Natural killer cell (primary cell): Measurements from ENCODE around the gene LRRC8A. TPM values are rescaled to one million over a fixed set of nuclear protein-coding genes. Genes with fewer than 3 reads are reported as not detected.

Source experiments
- ATAC-seq, 3 donors: fragments of 150-1000 bp in 2 of 3; fragments of 200-7000 bp in 1 of 3; cut with Tn5 transposase; 1 replicate in 1 of 3; 2 replicates in 2 of 3; pipeline ENCODE4 v1.10.0; 2021; ENCODE audit warnings: mild to moderate bottlenecking in 2 of 3, moderate library complexity in 2 of 3
- DNase-seq, 2 donors: peaks; one replicate each; pipeline versions ENCODE4 v3.0.0 to v3.0.0-alpha.2; 2013 to 2021; ENCODE audit warnings: mixed read lengths in 1 of 2
- H3K27ac ChIP-seq: one replicate; pipeline ENCODE4 v1.5.1; 2013; ENCODE audit warnings: mild to moderate bottlenecking, low read length
- H3K27me3 ChIP-seq: one replicate; pipeline ENCODE4 v1.6.1; 2013; ENCODE audit warnings: low read length; ENCODE audit not compliant: control insufficient read depth, insufficient read depth
- H3K36me3 ChIP-seq: one replicate; pipeline ENCODE4 v1.6.1; 2013; ENCODE audit warnings: low read length; ENCODE audit not compliant: control insufficient read depth, insufficient read depth
- H3K4me1 ChIP-seq: one replicate; pipeline ENCODE4 v1.6.1; 2013; ENCODE audit warnings: low read length; ENCODE audit not compliant: control insufficient read depth, insufficient read depth
- H3K4me3 ChIP-seq: one replicate; pipeline ENCODE4 v1.5.1; 2013; ENCODE audit warnings: low read length
- H3K9me3 ChIP-seq: one replicate; pipeline ENCODE4 v1.6.1; 2013; ENCODE audit warnings: low read length; ENCODE audit not compliant: control insufficient read depth, insufficient read depth
- H3K27ac Mint-ChIP-seq, 2 donors: one replicate each; pipeline ENCODE4 v1.8.0; 2022; ENCODE audit warnings: mild to moderate bottlenecking in 2 of 2, mixed read lengths in 2 of 2, moderate library complexity in 1 of 2
- H3K27me3 Mint-ChIP-seq, 2 donors: one replicate each; pipeline ENCODE4 v1.8.0; 2022; ENCODE audit warnings: low read depth in 2 of 2, mixed read lengths in 2 of 2
- H3K36me3 Mint-ChIP-seq: one replicate; pipeline ENCODE4 v1.8.0; 2022; ENCODE audit warnings: mixed read lengths
- H3K4me1 Mint-ChIP-seq, 2 donors: one replicate each; pipeline ENCODE4 v1.8.0; 2022; ENCODE audit warnings: mixed read lengths in 2 of 2
- H3K4me3 Mint-ChIP-seq: one replicate; pipeline ENCODE4 v1.8.0; 2022; ENCODE audit warnings: mild to moderate bottlenecking, moderate library complexity, mixed read lengths
- H3K9me3 Mint-ChIP-seq, 2 donors: one replicate each; pipeline ENCODE4 v1.8.0; 2022; ENCODE audit warnings: mixed read lengths in 2 of 2
- CTCF ChIP-seq: fragments of 200-600 bp; IDR thresholded peaks from one replicate; pipeline ENCODE4 v1.8.0; 2022; ENCODE audit warnings: antibody characterized with exemption
- WGBS: methylation state at CpG from one replicate; pipeline ENCODE4 v1.1.7; 2013; ENCODE audit warnings: missing lambda C conversion rate; ENCODE audit not compliant: insufficient coverage; 5-methylcytosine and 5-hydroxymethylcytosine counted together
- intact Hi-C: fragments of 100-400 bp; cut with micrococcal nuclease; formaldehyde crosslinking; loops from one replicate; pipeline ENCODE4 v1.14.2; 2022
- total RNA-seq, 4 donors: library from RNA; stranded (reverse); fragments of 120-200 nt in 1 of 4; gene quantifications; one replicate each; pipeline versions ENCODE4 v1.2.3 to v1.2.4, GENCODE V29; 2013 to 2022

The LRRC8A gene
- total RNA-seq, 3 donors from 2014 or later (not counting 1 experiment from before 2014, with no cell fraction given), result 60.0 to 82.9 (median 67.9) TPM

GRCh38 chr9:128860937-128861336, 21.0 kb upstream of the LRRC8A start:
- WGBS, result 95% methylated on average over 5 of the region's 5 CpGs
- TF ChIP-seq CTCF, result no peak
- H3K36me3 ChIP-seq, result no peaks in the 10 kb centered on the region
- H3K27ac ChIP-seq, result no peak overlapping the region
- intact Hi-C loops, result loop anchor here (5.0 kb wide), 1 partner anchor 86 kb away; the partner anchor contains the start of genes DOLK and NUP188
- H3K27me3 ChIP-seq, result no peaks in the 10 kb centered on the region
- no peak for DNase-seq
- H3K27me3 Mint-ChIP-seq, result no peaks in the 10 kb centered on the region
- no peak overlapping the region for H3K4me3 Mint-ChIP-seq
- H3K4me3 ChIP-seq, result no peak overlapping the region
- no peak overlapping the region for H3K27ac Mint-ChIP-seq
- peaks cover 0 to 6% of the 10 kb centered on the region in 2 donors for H3K4me1 Mint-ChIP-seq
- H3K9me3 ChIP-seq, result no peaks in the 10 kb centered on the region
- no peaks in the 10 kb centered on the region for H3K9me3 Mint-ChIP-seq
- H3K36me3 Mint-ChIP-seq, result no peaks in the 10 kb centered on the region
- H3K4me1 ChIP-seq, result peaks cover 5% of the 10 kb centered on the region
- no peak for ATAC-seq

GRCh38 chr9:128861501-128861900, 20.4 kb upstream of the LRRC8A start:
- 81% methylated on average over 6 of the region's 6 CpGs for WGBS
- ATAC-seq, result no peak

GRCh38 chr9:128862401-128862851, 19.5 kb upstream of the LRRC8A start:
- H3K36me3 ChIP-seq, result no peaks in the 10 kb centered on the region
- 95% methylated on average over 6 of the region's 6 CpGs for WGBS
- Mint-ChIP-seq H3K36me3 (no peaks in the 10 kb centered on the region), H3K9me3 (no peaks in the 10 kb centered on the region), H3K4me3 (no peak overlapping the region), H3K27me3 (no peaks in the 10 kb centered on the region), H3K4me1 (peaks cover 0 to 6% of the 10 kb centered on the region in 2 donors), H3K27ac (no peak overlapping the region)
- H3K9me3 ChIP-seq, result no peaks in the 10 kb centered on the region
- no peak for DNase-seq
- TF ChIP-seq CTCF, result no peak
- no peaks in the 10 kb centered on the region for H3K27me3 ChIP-seq
- ATAC-seq, result no peak
- peaks cover 5% of the 10 kb centered on the region for H3K4me1 ChIP-seq
- intact Hi-C loops, result loop anchor here (5.0 kb wide), 1 partner anchor 85 kb away; the partner anchor contains the start of genes DOLK and NUP188
- H3K27ac ChIP-seq, result no peak overlapping the region
- no peak overlapping the region for H3K4me3 ChIP-seq

More at GRCh38 chr9:128861501-128861900, 20.4 kb upstream of the LRRC8A start:
- H3K4me3 ChIP-seq, result no peak overlapping the region
- H3K9me3 ChIP-seq, result no peaks in the 10 kb centered on the region
- H3K9me3 Mint-ChIP-seq, result no peaks in the 10 kb centered on the region
- H3K27me3 ChIP-seq, result no peaks in the 10 kb centered on the region
- no peaks in the 10 kb centered on the region for H3K36me3 Mint-ChIP-seq
- no peak for TF ChIP-seq CTCF
- no peaks in the 10 kb centered on the region for H3K36me3 ChIP-seq
- no peak overlapping the region for H3K27ac Mint-ChIP-seq
- H3K27me3 Mint-ChIP-seq, result no peaks in the 10 kb centered on the region
- H3K4me1 Mint-ChIP-seq, result peaks cover 0 to 6% of the 10 kb centered on the region in 2 donors
- H3K4me1 ChIP-seq, result peaks cover 5% of the 10 kb centered on the region
- no peak overlapping the region for H3K4me3 Mint-ChIP-seq
- H3K27ac ChIP-seq, result no peak overlapping the region
- intact Hi-C loops, result loop anchor here (5.0 kb wide), 1 partner anchor 86 kb away; the partner anchor contains the start of genes DOLK and NUP188
- no peak for DNase-seq

GRCh38 chr9:128863647-128864046, 18.3 kb upstream of the LRRC8A start:
- no peaks in the 10 kb centered on the region for H3K27me3 Mint-ChIP-seq
- no peak overlapping the region for H3K4me3 Mint-ChIP-seq
- Histone ChIP-seq H3K9me3 (no peaks in the 10 kb centered on the region), H3K27ac (no peak overlapping the region), H3K36me3 (no peaks in the 10 kb centered on the region), H3K27me3 (no peaks in the 10 kb centered on the region), H3K4me1 (peaks cover 5% of the 10 kb centered on the region), H3K4me3 (no peak overlapping the region)
- H3K27ac Mint-ChIP-seq, result peak overlapping the region in 1 of 2 donors; percentile 14
- intact Hi-C loops, result loop anchor here (1.0 to 5.0 kb wide), 3 partner anchors 18 to 84 kb away; partner anchors contain the start of genes DOLK, KYAT1 and NUP188
- ATAC-seq (peak; percentile 90 to 100 (median 98)), DNase-seq (peak; percentile 85 to 90)
- no peaks in the 10 kb centered on the region for H3K9me3 Mint-ChIP-seq
- TF ChIP-seq CTCF, result peak; percentile 94
- no peaks in the 10 kb centered on the region for H3K36me3 Mint-ChIP-seq
- peaks cover 0 to 6% of the 10 kb centered on the region in 2 donors for H3K4me1 Mint-ChIP-seq
- WGBS, result 23% methylated on average over 10 of the region's 10 CpGs
